Osteoblast (primary cell): ENCODE data around the gene DUSP22. TPM values are rescaled to one million over a fixed set of nuclear protein-coding genes. Genes with fewer than 3 reads are reported as not detected.
"Not testable (repeated sequence)": the region's sequence is repeated elsewhere in the genome, so short reads cannot be mapped to it uniquely, and the experiment has no call there.

Experiments used
- DNase-seq: peaks from one replicate; pipeline ENCODE4 v3.0.0; 2011; ENCODE audit warnings: low spot score, mixed read lengths; ENCODE audit not compliant: insufficient read length; ENCODE audit errors: missing footprints
- H2AFZ ChIP-seq: 2 replicates; pipeline ENCODE4 v1.6.0; 2011; ENCODE audit warnings: mild to moderate bottlenecking, low read length
- H3K27ac ChIP-seq: 2 replicates; pipeline ENCODE4 v1.5.1; 2011; ENCODE audit warnings: mild to moderate bottlenecking, low read depth, low read length, moderate library complexity
- H3K27me3 ChIP-seq: 2 replicates; pipeline ENCODE4 v1.6.0; 2012; ENCODE audit warnings: mild to moderate bottlenecking, control low read depth, inconsistent platforms, low read length, moderate library complexity; ENCODE audit not compliant: insufficient read depth
- H3K36me3 ChIP-seq: 2 replicates; pipeline ENCODE4 v1.5.1; 2011; ENCODE audit warnings: mild to moderate bottlenecking, low read length, control low read depth, moderate library complexity; ENCODE audit not compliant: insufficient read depth
- H3K4me1 ChIP-seq: 2 replicates; pipeline ENCODE4 v1.5.1; 2011; ENCODE audit warnings: mild to moderate bottlenecking, low read length, control low read depth, moderate library complexity; ENCODE audit not compliant: insufficient read depth
- H3K4me2 ChIP-seq: 2 replicates; pipeline ENCODE4 v1.6.0; 2011; ENCODE audit warnings: mild to moderate bottlenecking, low read length; ENCODE audit not compliant: insufficient read depth
- H3K4me3 ChIP-seq: fragments of 200-600 bp; sonication (generic); 3 replicates; pipeline ENCODE4 v1.5.1; 2012; ENCODE audit warnings: mild to moderate bottlenecking, low read length, inconsistent platforms; ENCODE audit not compliant: insufficient read depth
- H3K79me2 ChIP-seq: 2 replicates; pipeline ENCODE4 v1.6.0; 2012; ENCODE audit warnings: mild to moderate bottlenecking, low read length, control low read depth, inconsistent platforms; ENCODE audit not compliant: insufficient read depth
- H3K9me3 ChIP-seq: 2 replicates; pipeline ENCODE4 v1.5.1; 2011; ENCODE audit warnings: low read depth, low read length, control low read depth
- H4K20me1 ChIP-seq: 2 replicates; pipeline ENCODE4 v1.6.0; 2012; ENCODE audit warnings: mild to moderate bottlenecking, low read length, control low read depth; ENCODE audit not compliant: insufficient read depth
- total RNA-seq: library from RNA; depleted of rRNA; stranded (reverse); fragments of >200 nt; gene quantifications from 2 replicates; pipeline ENCODE4 v1.2.3, GENCODE V29; 2012
- TF ChIP-seq, protein P1 (sequence below): IDR thresholded peaks from 2 replicates; pipeline ENCODE4 v1.5.1; 2011; ENCODE audit warnings: mild to moderate bottlenecking, low read depth, low read length, moderate library complexity; ENCODE audit errors: extremely low read depth

Gene DUSP22
- total RNA-seq, 1 donor = 18.1 TPM

DNA sequence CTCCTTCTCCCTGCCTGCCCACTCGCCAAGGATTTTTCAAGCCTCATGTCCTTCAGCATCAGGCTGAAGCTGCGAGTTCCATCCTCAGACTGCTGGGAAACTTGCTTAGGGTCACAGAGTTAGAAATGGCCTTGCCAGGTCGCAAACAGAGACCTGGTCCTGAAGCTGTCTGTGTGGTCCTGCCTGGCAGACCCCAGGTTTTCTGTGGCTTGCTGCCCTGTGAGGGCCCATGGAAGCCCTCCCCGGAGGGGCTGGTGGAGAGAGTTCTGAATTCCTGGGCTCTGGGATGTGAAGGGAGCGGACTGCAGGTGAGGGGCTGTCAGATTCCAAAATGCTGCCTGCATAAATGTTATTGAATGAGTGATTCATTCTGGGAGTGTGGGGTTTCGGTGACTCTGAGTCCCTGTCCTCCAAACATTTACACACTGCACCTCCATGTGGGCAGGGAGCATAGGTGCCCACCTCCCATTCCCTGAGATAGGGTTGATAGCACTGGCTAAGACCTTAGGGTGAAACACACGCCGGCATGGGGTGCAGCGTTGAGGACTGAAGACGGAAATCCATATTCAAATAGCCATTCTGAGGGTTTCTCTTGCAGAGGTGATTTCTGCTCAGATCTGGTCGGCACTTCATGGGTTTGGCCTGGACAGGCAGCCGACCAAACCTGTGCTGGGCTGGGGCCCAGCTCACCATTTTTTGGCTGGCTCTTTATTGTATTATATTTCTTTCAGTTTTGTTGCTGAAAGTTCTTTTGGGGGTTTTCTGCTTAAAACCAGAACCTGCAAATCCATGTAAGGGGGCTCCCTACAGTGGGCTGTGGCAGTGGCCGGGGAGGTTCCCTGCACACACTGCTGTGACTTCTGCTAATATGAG is 77.5 kb downstream of the DUSP22 start:
- TF ChIP-seq, protein P1, sequence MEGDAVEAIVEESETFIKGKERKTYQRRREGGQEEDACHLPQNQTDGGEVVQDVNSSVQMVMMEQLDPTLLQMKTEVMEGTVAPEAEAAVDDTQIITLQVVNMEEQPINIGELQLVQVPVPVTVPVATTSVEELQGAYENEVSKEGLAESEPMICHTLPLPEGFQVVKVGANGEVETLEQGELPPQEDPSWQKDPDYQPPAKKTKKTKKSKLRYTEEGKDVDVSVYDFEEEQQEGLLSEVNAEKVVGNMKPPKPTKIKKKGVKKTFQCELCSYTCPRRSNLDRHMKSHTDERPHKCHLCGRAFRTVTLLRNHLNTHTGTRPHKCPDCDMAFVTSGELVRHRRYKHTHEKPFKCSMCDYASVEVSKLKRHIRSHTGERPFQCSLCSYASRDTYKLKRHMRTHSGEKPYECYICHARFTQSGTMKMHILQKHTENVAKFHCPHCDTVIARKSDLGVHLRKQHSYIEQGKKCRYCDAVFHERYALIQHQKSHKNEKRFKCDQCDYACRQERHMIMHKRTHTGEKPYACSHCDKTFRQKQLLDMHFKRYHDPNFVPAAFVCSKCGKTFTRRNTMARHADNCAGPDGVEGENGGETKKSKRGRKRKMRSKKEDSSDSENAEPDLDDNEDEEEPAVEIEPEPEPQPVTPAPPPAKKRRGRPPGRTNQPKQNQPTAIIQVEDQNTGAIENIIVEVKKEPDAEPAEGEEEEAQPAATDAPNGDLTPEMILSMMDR = no peak
- Histone ChIP-seq H3K4me2 (no peak overlapping the region), H3K27me3 (peaks cover 31% of the 10 kb centered on the region), H3K79me2 (no peaks in the 10 kb centered on the region), H3K9me3 (no peaks in the 10 kb centered on the region), H3K4me3 (no peak overlapping the region), H3K4me1 (no peaks in the 10 kb centered on the region), H2AFZ (no peak overlapping the region), H3K36me3 (no peaks in the 10 kb centered on the region), H3K27ac (no peak overlapping the region), H4K20me1 (no peaks in the 10 kb centered on the region)
- no peak for DNase-seq

GRCh38 chr6:370555-370954 is 78.3 kb downstream of the DUSP22 start:
- no peaks in the 10 kb centered on the region for H3K79me2 ChIP-seq
- peaks cover 31% of the 10 kb centered on the region for H3K27me3 ChIP-seq
- no peak overlapping the region for H3K4me3 ChIP-seq
- H3K27ac ChIP-seq = no peak overlapping the region
- no peak overlapping the region for H3K4me2 ChIP-seq
- H2AFZ ChIP-seq = no peak overlapping the region
- H3K9me3 ChIP-seq = no peaks in the 10 kb centered on the region
- no peaks in the 10 kb centered on the region for H3K4me1 ChIP-seq
- H3K36me3 ChIP-seq = no peaks in the 10 kb centered on the region
- TF ChIP-seq, protein P1 = no peak
- no peaks in the 10 kb centered on the region for H4K20me1 ChIP-seq
- DNase-seq = no peak

DNA sequence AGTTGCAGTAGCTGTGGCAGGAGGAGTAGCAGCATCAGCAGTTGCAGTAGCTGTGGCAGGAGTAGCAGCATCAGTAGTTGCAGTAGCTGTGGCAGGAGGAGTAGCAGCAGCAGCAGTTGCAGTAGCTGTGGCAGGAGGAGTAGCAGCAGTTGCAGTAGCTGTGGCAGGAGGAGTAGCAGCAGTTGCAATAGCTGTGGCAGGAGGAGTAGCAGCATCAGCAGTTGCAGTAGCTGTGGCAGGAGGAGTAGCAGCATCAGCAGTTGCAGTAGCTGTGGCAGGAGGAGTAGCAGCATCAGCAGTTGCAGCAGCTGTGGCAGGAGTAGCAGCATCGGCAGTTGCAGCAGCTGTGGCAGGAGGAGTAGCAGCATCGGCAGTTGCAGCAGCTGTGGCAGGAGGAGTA is 79.6 kb downstream of the DUSP22 start:
- not testable (repeated sequence) for H3K4me3 ChIP-seq, H3K4me1 ChIP-seq, DNase-seq, H4K20me1 ChIP-seq, H3K4me2 ChIP-seq, H3K79me2 ChIP-seq, H3K27ac ChIP-seq, H3K36me3 ChIP-seq, H2AFZ ChIP-seq, H3K9me3 ChIP-seq
- H3K27me3 ChIP-seq = peaks cover 31% of the 10 kb centered on the region

DNA sequence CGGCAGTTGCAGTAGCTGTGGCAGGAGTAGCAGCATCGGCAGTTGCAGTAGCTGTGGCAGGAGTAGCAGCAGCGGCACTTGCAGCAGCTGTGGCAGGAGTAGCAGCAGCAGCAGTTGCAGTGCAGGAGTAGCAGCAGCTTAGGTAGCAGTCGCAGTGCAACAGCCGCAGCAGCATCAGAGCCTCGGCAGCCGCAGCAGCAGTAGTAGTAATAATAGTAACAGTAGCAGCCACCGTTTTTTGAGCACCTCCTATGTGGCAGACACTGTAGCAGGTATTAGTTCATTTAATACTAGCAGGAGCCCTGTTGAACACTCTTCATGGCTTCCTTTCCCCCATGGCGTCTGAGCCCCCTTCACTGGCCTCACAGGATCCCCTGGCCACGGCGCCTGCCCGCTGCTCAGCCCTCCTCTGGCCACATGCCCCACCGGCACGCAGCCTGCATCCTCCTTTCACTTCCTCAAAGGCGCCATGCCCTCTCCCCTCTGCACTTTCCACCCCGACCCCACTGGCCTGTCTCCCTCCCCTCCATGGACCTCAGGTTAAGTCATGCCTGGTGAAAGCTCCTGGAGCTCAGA is 80.1 kb downstream of the DUSP22 start:
- H3K79me2 ChIP-seq = no peaks in the 10 kb centered on the region
- H4K20me1 ChIP-seq = no peaks in the 10 kb centered on the region
- DNase-seq = no peak
- TF ChIP-seq, protein P1 = no peak
- no peak overlapping the region for H2AFZ ChIP-seq
- H3K27me3 ChIP-seq = peaks cover 31% of the 10 kb centered on the region
- no peak overlapping the region for H3K4me3 ChIP-seq
- no peak overlapping the region for H3K27ac ChIP-seq
- H3K4me2 ChIP-seq = no peak overlapping the region
- H3K4me1 ChIP-seq = no peaks in the 10 kb centered on the region
- H3K9me3 ChIP-seq = no peaks in the 10 kb centered on the region
- no peaks in the 10 kb centered on the region for H3K36me3 ChIP-seq
